Neural cell (in vitro differentiated cells): Measurements from ENCODE around the gene SLC66A2. TPM values are rescaled to one million over a fixed set of nuclear protein-coding genes. Genes with fewer than 3 reads are reported as not detected.

Experiments used
- H2AFZ ChIP-seq: fragments of 200-600, 300-800 bp; sonication (generic), shearing (Covaris generic); 2 replicates; pipeline ENCODE4 v1.6.0; 2014; ENCODE audit warnings: low read depth, mild to moderate bottlenecking, antibody characterized with exemption, low read length, moderate library complexity
- H3F3A ChIP-seq: fragments of 200-600 bp; shearing (Covaris generic); 2 replicates; pipeline ENCODE4 v1.6.1; 2016; ENCODE audit warnings: mild to moderate bottlenecking, moderate library complexity, mixed read lengths, antibody characterized with exemption, low read length; ENCODE audit not compliant: insufficient read depth, poor library complexity, severe bottlenecking
- H3K27ac ChIP-seq: fragments of 200-600, 300-800 bp; sonication (generic), shearing (Covaris generic); 2 replicates; pipeline ENCODE4 v1.5.1; 2014; ENCODE audit warnings: mild to moderate bottlenecking, low read length, moderate library complexity
- H3K27me3 ChIP-seq: fragments of 300-800, 200-600 bp; sonication (generic), shearing (Covaris generic); 2 replicates; pipeline ENCODE4 v1.6.0; 2014; ENCODE audit warnings: mild to moderate bottlenecking, low read depth, low read length, moderate library complexity; ENCODE audit not compliant: insufficient read depth
- H3K36me3 ChIP-seq: fragments of 300-800, 200-600 bp; sonication (generic), shearing (Covaris generic); 2 replicates; pipeline ENCODE4 v1.5.1; 2014; ENCODE audit warnings: mild to moderate bottlenecking, antibody characterized with exemption, low read length, moderate library complexity; ENCODE audit not compliant: insufficient read depth
- H3K4me2 ChIP-seq: fragments of 300-800, 200-600 bp; sonication (generic), shearing (Covaris generic); 2 replicates; pipeline ENCODE4 v1.6.0; 2014; ENCODE audit warnings: mild to moderate bottlenecking, low read length
- H3K4me3 ChIP-seq: fragments of 300-800, 200-600 bp; sonication (generic), shearing (Covaris generic); 2 replicates; pipeline ENCODE4 v1.5.1; 2014; ENCODE audit warnings: mild to moderate bottlenecking, low read length, moderate library complexity
- H3K79me2 ChIP-seq: fragments of 200-600 bp; shearing (Covaris generic); replicated peaks from 2 replicates; pipeline ENCODE4 v1.6.0; 2014; ENCODE audit warnings: mild to moderate bottlenecking, low read length, moderate library complexity; ENCODE audit not compliant: insufficient read depth
- H3K9ac ChIP-seq: fragments of 300-800, 200-600 bp; sonication (generic), shearing (Covaris generic); 2 replicates; pipeline ENCODE4 v1.6.1; 2016; ENCODE audit warnings: mild to moderate bottlenecking, low read length, mixed read lengths
- H3K9me2 ChIP-seq: fragments of 200-600 bp; shearing (Covaris generic); 2 replicates; pipeline ENCODE4 v1.6.1; 2016; ENCODE audit warnings: mild to moderate bottlenecking, low read length, mixed read lengths; ENCODE audit not compliant: insufficient read depth
- H3K9me3 ChIP-seq: fragments of 200-600, 300-800 bp; sonication (generic), shearing (Covaris generic); 2 replicates; pipeline ENCODE4 v1.6.1; 2016; ENCODE audit warnings: mild to moderate bottlenecking, mixed run types, low read length, moderate library complexity, mixed read lengths
- H4K20me1 ChIP-seq: fragments of 200-600 bp; shearing (Covaris generic); 2 replicates; pipeline ENCODE4 v1.6.1; 2016; ENCODE audit warnings: mild to moderate bottlenecking, mixed run types; ENCODE audit not compliant: insufficient read depth
- CTCF ChIP-seq: fragments of 450-650 bp; IDR thresholded peaks from 2 replicates; pipeline ENCODE4 v1.5.1; 2014; ENCODE audit warnings: antibody characterized with exemption, mild to moderate bottlenecking, moderate library complexity; ENCODE audit not compliant: poor library complexity, severe bottlenecking
- EP300 ChIP-seq: fragments of 450-650 bp; conservative IDR thresholded peaks from 2 replicates; pipeline ENCODE4 v1.6.1; 2014; ENCODE audit warnings: antibody characterized with exemption, mild to moderate bottlenecking, moderate library complexity; ENCODE audit not compliant: poor library complexity, severe bottlenecking
- EZH2 ChIP-seq: fragments of 200-600, 300-800 bp; shearing (Covaris generic), sonication (generic); IDR thresholded peaks from 2 replicates; pipeline ENCODE4 v1.6.1; 2014; ENCODE audit warnings: antibody characterized with exemption, low read length, borderline replicate concordance, mild to moderate bottlenecking; ENCODE audit not compliant: insufficient read depth, poor library complexity, severe bottlenecking
- MXI1 ChIP-seq: fragments of 450-650 bp; conservative IDR thresholded peaks from 2 replicates; pipeline ENCODE4 v1.6.1; 2014; ENCODE audit warnings: antibody characterized with exemption, mild to moderate bottlenecking; ENCODE audit not compliant: poor library complexity, severe bottlenecking
- POLR2AphosphoS5 ChIP-seq: IDR thresholded peaks from 2 replicates; pipeline ENCODE4 v1.6.1; 2012
- RAD21 ChIP-seq: fragments of 450-650 bp; conservative IDR thresholded peaks from 2 replicates; pipeline ENCODE4 v1.6.1; 2014; ENCODE audit warnings: antibody characterized with exemption, mild to moderate bottlenecking, moderate library complexity
- REST ChIP-seq: IDR thresholded peaks from 2 replicates; pipeline ENCODE4 v1.6.1; 2012; ENCODE audit warnings: borderline replicate concordance
- SMC3 ChIP-seq: fragments of 450-650 bp; conservative IDR thresholded peaks from 2 replicates; pipeline ENCODE4 v1.6.1; 2014; ENCODE audit warnings: antibody characterized with exemption, mild to moderate bottlenecking, moderate library complexity; ENCODE audit not compliant: poor library complexity
- TAF1 ChIP-seq: IDR thresholded peaks from 2 replicates; pipeline ENCODE4 v1.6.1; 2012; ENCODE audit warnings: low read depth
- polyA plus RNA-seq: library from polyadenylated mRNA; depleted of rRNA; stranded (reverse); fragments of >200 nt; gene quantifications from 2 replicates; pipeline ENCODE4 v1.2.3, GENCODE V29; 2014

The SLC66A2 gene
- polyA plus RNA-seq, 1 donor from 2014 or later, result 66.7 TPM

DNA sequence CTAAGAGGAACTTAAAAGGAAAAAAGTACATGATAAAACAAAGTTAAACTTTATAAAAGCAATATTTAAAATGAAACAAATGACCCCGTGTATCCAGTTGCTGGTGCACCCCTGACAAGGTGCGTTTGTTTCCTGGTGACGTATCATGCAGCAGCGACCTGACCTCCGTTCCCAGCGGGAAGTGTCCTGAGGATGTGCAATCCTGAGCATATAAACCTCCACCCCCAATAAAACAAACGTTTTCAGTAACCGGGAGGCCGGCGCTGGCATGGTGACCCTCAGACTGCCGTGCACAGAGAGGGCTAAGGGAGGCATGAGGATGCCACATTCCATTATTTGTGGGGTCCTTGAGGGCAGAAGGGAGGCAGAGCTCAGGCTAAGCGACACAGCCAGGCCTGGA lies 14.8 kb downstream of the SLC66A2 start:
- H3K4me2 ChIP-seq, result no peak overlapping the region
- H2AFZ ChIP-seq, result no peak overlapping the region
- no peak overlapping the region for H3K9ac ChIP-seq
- TF ChIP-seq REST, result no peak
- H3K9me2 ChIP-seq, result no peaks in the 10 kb centered on the region
- H3K4me3 ChIP-seq, result no peak overlapping the region
- peaks cover 28% of the 10 kb centered on the region for H3K36me3 ChIP-seq
- peaks cover 16% of the 10 kb centered on the region for H3K79me2 ChIP-seq
- H4K20me1 ChIP-seq, result no peaks in the 10 kb centered on the region
- H3K9me3 ChIP-seq, result peaks cover 23% of the 10 kb centered on the region
- no peaks in the 10 kb centered on the region for H3F3A ChIP-seq
- H3K27me3 ChIP-seq, result no peaks in the 10 kb centered on the region
- H3K27ac ChIP-seq, result no peak overlapping the region

GRCh38 chr18:79935925-79936324 lies 15.5 kb downstream of the SLC66A2 start:
- H4K20me1 ChIP-seq, result no peaks in the 10 kb centered on the region
- no peak overlapping the region for H3K4me2 ChIP-seq
- no peaks in the 10 kb centered on the region for H3K27me3 ChIP-seq
- no peaks in the 10 kb centered on the region for H3F3A ChIP-seq
- TF ChIP-seq EP300 (no peak), RAD21 (no peak), REST (no peak), SMC3 (no peak)
- H3K27ac ChIP-seq, result no peak overlapping the region
- peaks cover 23% of the 10 kb centered on the region for H3K79me2 ChIP-seq
- H3K4me3 ChIP-seq, result no peak overlapping the region
- H2AFZ ChIP-seq, result no peak overlapping the region
- no peaks in the 10 kb centered on the region for H3K9me2 ChIP-seq
- peaks cover 23% of the 10 kb centered on the region for H3K36me3 ChIP-seq
- peaks cover 23% of the 10 kb centered on the region for H3K9me3 ChIP-seq
- no peak overlapping the region for H3K9ac ChIP-seq

DNA sequence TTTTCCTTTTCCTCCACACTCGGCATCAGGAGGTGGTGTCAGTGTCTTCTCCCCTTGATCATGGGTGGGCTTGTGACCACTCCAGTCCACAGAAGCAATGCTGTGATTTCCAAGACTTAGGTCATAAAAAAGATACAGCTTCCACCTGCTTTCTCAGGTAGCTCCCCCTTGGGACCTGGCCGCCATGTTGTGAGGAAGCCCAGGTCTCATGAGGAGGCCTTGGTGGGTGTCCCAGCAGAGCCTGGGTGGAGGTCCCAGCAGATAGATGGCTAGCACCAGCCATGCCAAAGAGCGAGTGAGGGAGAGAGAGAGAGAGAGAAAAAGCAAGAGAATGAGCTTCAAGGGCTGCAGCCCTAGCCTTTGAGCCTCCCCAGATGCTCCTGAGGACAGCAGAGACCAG lies 16.0 kb downstream of the SLC66A2 start:
- H3K27ac ChIP-seq, result no peak overlapping the region
- peaks cover 23% of the 10 kb centered on the region for H3K36me3 ChIP-seq
- H3K79me2 ChIP-seq, result peaks cover 23% of the 10 kb centered on the region
- no peaks in the 10 kb centered on the region for H3F3A ChIP-seq
- no peak overlapping the region for H3K4me2 ChIP-seq
- H4K20me1 ChIP-seq, result no peaks in the 10 kb centered on the region
- no peak overlapping the region for H3K9ac ChIP-seq
- no peak overlapping the region for H3K4me3 ChIP-seq
- H3K27me3 ChIP-seq, result no peaks in the 10 kb centered on the region
- H3K9me2 ChIP-seq, result no peaks in the 10 kb centered on the region
- no peak overlapping the region for H2AFZ ChIP-seq
- TF ChIP-seq TAF1 (no peak), EZH2 (no peak), CTCF (no peak), REST (no peak), RAD21 (no peak), POLR2AphosphoS5 (no peak), EP300 (no peak), MXI1 (no peak), SMC3 (no peak)
- peaks cover 23% of the 10 kb centered on the region for H3K9me3 ChIP-seq
